Islet precursor cell (in vitro differentiated cells): Measurements from ENCODE around the gene FBXO24.

Experiments used
- DNase-seq: peaks from one replicate; pipeline ENCODE4 v3.0.0-alpha.2; 2018

The FBXO24 gene

DNA sequence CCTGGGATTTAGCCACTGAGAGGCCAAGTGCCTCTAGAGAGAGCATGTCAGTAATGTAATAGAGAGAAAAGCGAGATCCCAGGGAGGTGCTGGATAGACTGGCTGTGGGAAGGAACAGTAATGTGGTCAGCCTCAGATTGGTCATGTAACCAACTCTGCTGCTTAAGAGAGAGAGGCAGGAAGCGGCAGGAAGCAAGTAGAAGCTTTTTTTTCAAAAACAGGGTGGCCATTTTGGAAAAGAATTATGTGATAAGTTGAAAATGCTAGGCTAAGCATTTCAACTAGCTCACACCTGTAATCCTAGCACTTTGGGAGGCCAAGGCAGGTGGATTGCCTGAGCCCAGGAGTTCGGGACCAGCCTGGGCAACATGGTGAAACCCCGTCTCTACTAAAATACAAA is 12.3 kb downstream of the FBXO24 start:
- DNase-seq: no peak

DNA sequence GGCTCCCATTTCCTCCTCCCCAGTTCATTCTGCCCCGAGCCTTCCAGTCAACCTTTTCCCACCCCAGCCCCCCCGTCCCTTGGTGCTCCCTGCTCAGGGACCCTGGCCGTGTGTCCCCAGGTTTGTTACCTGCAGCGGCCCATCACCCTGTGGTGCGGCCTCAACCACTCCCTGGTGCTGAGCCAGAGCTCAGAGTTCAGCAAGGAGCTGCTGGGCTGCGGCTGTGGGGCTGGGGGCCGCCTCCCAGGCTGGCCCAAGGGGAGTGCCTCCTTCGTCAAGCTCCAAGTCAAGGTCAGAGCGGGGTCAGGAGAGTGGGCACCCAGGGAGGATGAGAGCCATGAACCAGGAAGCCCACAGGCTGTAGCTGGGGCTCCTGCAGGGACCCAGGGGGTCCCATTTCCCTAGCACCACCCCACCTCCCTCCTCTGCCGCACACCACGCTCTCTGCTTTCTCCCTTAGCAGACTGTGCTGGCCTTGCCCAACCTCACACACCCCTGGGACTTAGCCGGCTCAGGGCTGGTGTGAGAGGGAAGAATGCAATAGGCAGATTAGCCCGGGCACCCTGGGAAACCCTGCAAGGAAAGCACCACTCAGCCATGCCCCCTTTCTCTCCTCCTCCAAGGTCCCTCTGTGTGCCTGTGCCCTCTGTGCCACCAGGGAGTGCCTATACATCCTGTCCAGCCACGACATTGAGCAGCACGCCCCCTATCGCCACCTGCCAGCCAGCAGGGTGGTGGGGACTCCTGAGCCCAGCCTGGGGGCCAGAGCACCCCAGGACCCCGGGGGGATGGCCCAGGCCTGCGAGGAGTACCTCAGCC is 14.0 kb downstream of the FBXO24 start:
- DNase-seq: no peak

DNA sequence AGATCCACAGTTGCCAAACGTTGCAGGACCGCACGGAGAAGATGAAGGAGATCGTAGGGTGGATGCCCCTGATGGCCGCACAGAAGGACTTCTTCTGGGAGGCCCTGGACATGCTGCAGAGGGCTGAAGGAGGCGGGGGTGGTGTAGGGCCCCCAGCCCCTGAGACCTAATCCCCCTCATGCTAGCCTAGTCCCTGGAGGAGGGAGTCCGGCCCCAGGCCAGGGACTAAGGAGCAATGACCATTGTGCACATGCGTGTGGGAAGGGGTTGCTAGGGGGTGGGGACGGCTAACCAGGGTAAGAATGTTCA is 14.6 kb downstream of the FBXO24 start:
- no peak for DNase-seq

DNA sequence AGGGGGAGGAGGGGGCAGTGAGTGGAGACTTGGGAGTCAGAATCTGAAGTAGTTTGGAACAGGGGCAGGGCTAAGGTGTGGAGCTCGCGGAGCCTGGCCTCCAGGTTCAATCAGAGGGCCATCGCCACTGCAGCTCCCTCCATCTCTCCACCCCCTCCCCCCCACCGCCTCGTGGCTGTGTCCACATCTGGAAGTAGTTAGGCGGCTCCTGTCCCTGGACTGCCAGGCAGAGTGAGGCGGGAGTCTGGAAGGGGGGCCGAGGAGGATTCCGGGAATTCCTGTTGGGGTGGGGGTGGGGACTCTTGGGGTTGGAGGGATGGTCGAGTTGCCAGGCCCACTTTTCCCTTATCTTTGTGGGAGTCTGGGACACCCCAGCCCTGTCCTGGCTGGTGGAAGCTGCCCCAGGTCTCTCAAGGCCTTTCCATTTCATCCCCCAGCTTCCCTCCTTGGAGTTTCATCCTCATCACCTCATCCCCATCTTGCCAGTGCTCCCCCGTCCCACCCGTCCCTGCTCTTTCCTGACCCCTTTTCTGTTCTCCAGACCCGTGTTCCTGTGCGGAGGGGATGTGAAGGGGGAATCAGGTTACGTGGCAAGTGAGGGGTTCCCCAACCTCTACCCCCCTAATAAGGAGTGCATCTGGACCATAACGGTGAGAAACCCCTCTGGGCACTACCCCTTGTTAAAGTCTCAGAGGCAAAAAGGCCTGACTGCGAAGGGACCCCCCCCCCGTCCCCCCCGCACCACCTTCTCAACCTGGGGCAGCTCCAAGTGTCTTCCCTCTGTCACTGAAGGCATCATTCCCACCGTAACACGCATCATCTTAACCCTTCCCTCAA is 17.0 kb downstream of the FBXO24 start:
- DNase-seq: peak; percentile 96

DNA sequence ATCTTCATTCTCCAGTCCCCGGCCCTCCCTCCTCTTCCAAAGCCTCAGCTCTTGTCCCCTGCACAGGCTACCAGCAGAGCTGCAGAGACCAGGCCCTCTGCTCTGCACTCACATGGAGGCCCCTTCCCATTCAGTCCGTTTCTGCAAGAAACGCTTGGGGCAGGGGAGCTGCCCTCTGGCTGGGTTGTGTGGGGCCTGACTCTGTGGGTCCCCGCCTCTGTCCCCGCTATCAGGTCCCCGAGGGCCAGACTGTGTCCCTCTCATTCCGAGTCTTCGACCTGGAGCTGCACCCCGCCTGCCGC is 17.5 kb downstream of the FBXO24 start:
- DNase-seq: peak; percentile 81

DNA sequence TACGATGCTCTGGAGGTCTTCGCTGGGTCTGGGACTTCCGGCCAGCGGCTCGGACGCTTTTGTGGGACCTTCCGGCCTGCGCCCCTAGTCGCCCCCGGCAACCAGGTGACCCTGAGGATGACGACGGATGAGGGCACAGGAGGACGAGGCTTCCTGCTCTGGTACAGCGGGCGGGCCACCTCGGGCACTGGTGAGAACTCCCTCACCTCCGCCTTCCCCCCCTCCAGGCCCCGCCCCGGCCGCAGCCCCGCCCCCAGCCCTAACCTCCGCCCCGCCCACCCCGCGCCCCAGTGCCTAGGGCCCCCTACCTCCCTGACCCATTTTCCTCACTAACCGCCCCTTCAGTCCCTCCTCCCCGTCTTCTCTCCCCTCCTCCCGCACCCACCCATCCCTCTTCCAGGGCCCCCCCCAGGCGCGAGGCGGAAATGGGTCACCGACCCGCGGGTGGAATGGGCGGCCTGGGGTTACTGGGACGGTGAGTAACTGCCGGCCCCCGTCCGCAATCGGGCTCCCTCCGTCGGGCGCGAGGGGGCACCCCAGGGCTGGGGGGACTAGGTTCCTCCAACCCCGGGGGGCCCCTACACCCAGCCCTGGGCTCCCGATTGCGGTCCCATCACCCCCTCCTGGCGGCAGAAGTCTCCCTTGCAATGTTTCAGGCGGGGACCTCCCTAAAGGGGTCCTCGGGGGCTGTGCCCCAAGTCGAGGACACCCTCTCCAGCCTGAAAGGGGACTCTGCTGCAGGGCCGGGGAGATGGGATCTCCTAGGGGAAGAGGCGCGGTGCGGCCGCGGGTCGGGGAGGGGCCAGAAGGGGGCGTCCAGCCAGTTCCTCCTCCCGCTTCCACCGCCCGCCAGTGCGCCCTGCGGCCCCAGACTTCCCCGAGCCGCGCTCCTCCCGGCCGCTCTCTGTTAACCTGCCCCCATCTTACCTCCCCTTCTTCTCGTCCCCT is 18.2 kb downstream of the FBXO24 start:
- peak; percentile 87 for DNase-seq

DNA sequence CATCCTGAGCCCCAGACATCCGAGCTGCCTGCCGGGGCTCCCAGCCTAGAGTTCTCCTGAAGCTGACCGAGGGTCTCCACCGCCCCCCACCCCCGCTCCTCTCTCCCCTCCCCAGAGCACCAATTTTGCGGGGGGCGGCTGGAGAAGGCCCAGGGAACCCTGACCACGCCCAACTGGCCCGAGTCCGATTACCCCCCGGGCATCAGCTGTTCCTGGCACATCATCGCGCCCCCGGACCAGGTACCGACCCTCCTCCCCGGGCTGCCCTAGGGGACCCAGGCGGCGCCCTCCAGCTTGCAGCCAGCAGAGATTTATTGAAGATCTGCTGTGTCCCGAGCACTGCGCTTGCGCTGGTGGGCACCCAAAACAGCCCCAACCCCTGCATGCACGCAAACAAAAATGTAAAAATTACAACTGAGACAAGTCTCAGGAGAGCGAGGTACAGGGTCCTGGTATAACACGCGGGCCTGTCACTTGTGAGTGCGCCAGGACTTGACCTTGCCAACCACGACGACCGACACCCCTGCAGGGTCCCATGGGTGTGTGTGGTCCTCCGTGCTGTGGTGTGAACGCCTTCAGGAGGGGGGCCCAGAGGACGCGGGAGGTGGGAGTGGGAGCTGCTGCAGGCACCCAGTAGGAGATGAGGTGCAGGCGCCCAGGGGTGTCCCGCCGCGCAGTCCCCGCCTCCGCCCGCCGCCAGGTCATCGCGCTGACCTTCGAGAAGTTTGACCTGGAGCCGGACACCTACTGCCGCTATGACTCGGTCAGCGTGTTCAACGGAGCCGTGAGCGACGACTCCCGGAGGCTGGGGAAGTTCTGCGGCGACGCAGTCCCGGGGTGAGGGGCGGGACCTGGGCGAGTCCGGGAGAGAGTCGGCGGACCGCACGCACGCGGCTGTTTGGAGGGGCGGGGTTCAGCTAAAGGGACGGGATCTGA is 19.1 kb downstream of the FBXO24 start:
- peak; percentile 69 for DNase-seq

DNA sequence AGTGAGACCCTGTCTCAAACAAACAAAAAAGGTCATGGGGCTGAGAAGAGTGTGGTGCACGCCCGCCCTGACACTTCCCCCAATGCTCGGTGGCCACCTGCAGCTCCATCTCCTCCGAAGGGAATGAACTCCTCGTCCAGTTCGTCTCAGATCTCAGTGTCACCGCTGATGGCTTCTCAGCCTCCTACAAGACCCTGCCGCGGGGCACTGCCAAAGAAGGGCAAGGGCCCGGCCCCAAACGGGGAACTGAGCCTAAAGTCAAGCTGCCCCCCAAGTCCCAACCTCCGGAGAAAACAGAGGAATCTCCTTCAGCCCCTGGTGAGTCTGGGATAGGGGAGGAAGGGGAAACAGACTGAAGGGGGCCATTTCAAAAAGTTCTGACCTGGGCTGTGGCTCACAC is 20.2 kb downstream of the FBXO24 start:
- DNase-seq: no peak

DNA sequence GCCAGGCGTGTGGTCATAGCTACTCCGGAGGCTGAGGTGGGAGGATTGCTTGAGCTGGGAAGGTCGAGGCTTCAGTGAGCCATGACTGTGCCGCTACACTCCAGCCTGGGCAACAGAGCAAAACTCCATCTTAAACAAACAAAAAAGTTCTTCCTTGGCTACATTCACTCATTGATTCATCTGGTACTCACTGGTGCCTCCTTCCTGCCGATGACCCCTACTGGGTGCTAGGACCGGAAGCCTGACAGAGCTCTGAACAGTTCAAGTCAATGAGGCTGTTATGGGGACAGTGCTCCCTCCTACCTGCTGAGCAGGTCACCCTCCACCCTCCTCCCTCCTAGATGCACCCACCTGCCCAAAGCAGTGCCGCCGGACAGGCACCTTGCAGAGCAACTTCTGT is 21.0 kb downstream of the FBXO24 start:
- no peak for DNase-seq

DNA sequence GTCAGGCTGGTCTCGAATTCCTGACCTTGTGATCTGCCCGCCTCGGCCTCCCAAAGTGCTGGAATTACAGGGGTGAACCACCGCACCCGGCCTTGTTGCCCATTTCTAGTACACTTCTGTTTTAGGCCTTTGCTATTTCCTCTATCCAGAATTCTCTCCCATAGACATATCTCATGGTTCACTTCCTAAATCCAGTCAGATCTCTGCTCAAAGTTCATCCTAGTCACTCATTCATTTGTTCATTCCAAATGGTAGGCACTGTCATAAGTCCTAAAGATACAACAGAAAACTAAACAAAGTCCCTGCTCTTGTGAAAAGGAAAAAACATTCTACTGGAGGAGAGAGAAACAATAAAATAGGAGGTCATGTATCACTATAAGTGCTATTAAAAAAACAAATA is 23.8 kb downstream of the FBXO24 start:
- DNase-seq: no peak

DNA sequence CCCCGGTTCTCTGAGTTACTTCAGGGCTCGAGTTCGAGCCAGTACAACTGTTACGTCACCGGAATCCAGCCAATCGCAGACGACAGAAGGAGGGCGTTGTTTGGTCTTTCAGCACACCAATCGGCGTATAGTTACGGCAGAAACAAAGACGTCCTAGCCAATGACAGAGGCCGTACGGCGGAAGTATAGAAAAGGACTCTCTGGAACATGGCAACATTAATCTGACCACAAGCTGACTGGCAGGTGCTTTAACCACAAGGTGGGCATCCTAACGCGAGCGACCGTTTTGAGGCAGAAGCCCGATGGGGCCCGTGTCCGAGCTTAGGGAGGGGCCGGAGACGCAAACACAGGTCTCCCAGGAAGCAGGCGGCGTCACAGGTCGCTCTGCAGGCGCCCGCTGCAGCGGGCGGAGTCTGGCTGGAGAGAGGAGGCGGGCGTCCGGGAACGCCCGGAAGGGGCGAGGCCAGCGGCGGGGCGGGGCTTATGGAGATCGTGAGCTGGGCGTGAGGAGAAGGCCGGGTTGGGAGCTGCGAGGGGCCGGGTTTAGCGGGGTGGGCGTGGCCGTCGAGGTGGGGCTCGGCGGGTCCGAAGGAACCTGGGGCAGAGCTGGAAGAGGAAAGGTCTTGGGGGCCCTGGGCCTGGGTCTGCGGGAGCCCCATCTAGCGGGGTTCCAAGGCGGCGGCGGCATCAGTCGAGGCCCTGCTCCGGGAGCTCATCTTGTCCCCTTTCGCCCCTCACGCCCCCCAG is 26.0 kb downstream of the FBXO24 start, which contains the start of gene MOSPD3:
TSS of gene MOSPD3 (plus strand) at position 558 of the 747 bp plus-strand sequence. CDS start 252 bp downstream, outside the sequence.
- peak; percentile 99 for DNase-seq

DNA sequence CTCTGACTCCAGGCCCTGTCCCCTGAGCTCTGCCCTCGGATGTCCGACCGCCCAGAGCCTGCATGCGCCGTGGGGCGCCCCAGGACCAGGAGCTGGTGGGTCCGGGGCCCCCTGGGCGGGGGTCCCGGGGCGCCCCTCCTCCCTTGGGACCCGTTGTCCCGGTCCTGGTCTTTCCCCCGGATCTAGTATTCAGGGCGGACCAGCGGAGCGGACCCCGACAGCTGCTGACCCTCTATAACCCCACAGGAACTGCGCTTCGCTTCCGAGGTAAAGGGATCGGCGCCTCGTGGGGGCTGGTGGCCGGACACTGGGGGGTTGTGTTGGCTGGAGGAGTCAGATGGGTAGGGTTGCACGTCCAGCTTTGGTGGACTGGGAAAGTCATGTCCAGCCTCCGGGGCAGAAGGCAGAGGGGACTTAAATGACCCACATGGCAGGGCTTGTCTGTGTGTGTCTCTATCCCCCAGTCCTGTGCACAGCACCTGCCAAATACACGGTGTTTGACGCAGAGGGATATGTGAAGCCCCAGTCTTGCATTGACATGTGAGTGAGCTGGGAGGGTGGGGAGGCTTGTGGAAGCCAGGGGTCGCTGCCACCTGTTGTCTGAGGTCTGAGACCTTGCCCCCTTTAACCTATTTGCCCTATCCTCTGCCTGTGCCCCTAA is 26.7 kb downstream of the FBXO24 start:
- no peak for DNase-seq

DNA sequence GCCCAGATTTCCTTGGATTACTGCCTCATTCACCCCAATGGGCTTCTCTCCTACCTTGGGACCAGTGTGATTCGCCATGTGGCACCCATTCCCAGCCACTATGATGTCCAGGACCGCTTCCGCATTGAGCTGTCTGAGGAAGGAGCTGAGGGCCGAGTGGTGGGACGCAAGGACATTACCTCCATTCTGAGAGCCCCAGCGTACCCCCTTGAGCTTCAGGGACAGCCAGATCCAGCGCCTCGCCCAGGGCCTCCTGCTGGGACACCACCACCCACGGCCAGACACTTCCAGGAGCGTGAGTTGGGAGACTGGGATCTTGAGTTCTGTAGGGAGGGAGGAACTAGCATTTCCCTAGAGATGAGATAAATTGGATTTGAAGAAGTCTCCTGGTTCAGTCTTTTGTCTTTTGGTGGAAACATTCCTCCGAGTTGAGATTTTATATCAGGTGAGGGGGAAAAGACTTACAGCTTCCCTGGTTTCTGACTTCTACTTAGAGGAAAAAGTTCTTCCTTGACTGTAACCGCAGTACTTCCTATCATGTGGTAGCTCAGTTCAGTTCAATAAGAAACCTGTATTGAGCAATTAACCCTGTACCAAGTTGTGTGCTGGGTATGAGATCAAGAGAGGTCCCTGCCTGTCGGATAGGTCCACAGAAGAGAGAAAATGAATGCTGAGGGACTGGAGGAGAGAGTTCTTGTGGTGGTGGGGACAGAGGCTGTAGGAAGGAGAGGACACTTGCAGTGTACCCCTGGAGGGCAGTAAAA is 27.5 kb downstream of the FBXO24 start:
- no peak for DNase-seq

DNA sequence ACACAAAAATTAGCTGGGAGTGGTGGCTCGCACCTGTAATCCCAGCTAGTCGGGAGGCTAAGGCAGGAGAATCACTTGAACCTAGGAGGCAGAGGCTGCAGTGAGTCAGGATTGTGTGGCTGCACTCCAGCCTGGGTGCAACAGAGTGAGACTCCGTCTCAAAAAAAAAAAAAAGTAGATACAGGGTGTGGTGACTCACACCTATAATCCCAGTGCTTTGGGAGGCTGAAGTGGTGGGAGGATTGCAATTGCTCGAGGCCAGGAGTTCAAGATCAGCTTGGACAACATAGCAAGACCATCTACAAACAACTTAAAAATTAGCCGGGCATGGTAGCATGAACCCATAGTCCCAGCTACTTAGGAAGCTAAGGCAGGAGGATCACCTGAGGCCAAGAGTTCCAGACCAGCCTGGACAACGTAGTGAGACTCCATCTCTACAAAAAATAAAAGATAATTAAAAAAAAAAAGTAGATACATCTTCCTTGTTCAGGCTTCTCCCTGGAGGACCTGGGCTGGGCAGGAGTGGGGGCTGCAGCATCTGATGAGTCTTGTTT is 28.3 kb downstream of the FBXO24 start:
- DNase-seq: no peak

DNA sequence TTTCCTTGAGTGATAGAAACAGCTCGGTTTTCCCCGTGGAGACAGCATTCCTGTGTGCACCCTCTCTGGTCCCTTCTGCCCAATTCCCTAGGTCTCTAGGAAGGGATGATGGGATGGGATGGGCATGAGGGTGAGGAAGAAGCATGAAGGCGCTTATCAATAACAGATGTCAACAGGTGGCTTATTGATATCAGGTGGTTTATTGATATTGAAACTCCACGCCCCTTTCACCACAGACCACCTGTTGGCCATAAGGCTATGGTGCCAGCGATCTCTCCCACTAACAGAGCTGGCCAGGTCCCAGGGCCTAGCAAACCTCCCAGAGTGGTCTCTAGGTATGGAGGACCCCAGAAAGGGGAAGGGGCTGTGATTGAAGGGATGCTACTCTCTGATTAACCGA is 34.1 kb downstream of the FBXO24 start:
- no peak for DNase-seq

DNA sequence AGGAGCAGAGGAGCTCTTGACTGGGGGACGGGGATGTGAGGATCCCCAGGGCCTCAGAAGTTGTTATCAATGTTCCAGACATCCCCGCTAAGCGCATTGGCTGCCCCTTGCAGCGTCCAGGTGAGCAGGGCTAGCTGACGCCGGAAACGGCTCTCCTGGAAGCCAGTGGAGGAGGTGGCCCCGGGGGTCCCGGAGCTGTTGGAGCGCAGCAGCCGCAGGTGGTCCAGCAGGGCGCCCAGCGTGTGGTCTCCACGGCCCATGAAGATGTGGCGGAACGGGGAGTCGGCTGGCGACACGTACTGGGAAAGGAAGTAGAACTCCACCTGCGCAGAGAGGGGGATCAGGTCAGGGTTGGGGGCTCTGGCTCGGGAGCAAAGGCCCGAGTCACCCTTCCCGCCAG is 34.7 kb downstream of the FBXO24 start:
- DNase-seq: no peak

DNA sequence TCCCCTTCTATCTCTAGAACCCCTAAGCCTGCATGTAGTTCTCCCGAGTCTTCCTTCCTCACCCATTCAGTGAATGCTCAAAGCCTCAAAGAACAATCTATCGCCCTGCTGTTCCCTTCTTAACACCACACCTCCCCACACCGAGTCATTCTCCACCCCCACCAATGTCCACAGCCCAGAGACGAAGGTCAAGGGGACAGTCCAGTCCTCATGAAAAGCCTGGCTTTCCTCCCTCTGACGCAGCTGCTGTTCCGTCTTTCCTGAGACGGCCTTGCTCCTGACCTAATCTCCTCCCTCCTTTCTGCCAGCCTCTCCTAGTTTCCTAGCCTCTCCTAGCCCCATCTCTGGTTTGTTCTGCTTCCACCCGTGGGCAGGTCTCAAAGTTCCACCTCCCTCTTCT is 35.4 kb downstream of the FBXO24 start:
- no peak for DNase-seq

DNA sequence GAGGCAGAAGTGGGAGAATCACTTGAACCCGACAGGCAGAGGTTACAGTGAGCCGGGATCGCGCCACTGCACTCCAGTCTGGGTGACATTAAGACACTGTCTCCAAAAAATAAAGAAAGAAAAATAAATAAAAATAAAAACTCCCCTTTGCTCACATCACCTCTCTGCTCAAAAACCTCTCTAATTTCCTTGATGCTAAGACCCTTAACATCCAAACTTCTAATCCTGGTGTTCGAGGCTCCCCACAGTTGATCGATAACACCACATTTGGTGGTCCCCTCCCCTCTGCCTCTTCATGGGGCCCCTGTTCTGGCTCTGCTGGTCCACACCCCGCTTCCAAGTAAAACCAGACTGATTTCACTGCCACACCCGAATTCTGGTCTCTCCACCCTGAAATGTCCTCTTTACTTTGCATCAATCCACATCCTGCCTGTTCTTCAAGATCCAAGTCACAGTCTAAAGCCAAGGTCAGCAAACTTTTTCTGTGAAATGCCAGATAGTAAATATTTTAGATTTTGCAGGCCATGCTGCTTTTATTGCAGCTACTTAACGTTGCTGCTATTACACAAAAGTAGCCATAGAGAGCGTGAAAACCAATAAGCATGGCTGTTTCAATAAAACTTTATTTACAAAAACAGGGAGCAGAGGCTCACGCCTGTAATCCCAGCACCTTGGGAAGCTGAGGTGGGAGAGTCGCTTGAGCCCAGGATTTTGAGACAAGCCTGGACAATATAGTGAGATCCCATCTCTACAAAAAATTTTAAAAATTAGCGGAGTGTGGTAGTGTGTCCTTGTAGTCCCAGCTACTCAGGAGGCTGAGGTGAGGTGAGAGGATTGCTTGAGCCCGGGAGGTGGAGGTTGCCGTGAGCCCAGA is 38.1 kb downstream of the FBXO24 start:
- no peak for DNase-seq

DNA sequence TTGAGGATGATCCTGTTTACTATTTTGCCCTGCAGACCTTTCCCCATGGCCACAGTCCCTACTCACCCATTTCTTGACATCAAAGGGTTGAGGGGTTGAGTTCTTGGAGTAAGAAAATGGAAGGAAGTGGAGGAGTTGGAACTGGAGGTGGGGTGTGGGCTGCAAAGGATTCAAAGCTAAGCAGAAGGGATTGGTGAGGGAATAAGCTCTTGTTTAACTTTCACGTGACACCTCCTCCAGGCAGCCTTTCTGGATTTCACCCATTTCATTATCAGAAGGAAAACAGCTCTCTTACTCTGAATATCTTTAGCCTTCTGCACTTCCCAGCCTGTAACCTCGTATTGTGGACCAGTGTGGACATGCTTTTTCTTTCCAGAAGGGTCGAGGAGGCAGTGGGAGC is 39.9 kb downstream of the FBXO24 start:
- no peak for DNase-seq
